Mucosa of descending colon (tissue), 3 donors: Measurements from ENCODE around the gene NPR3. TPM values are rescaled to one million over a fixed set of nuclear protein-coding genes. Genes with fewer than 3 reads are reported as not detected.

Experiments
- ATAC-seq: fragments of 200-7000 bp; cut with Tn5 transposase; one replicate; pipeline ENCODE4 v1.9.1; 2020; ENCODE audit warnings: mild to moderate bottlenecking, moderate library complexity
- DNase-seq, 3 donors: peaks; one replicate each; pipeline ENCODE4 v3.0.0-alpha.2; 2020
- H3K36me3 ChIP-seq: fragments of 200-600 bp; one replicate; pipeline ENCODE4 v1.8.0; 2021; ENCODE audit warnings: low read depth, mild to moderate bottlenecking
- H3K4me1 ChIP-seq: fragments of 200-600 bp; one replicate; pipeline ENCODE4 v1.8.0; 2021; ENCODE audit warnings: low read depth, mild to moderate bottlenecking
- H3K4me3 ChIP-seq: fragments of 200-600 bp; one replicate; pipeline ENCODE4 v1.8.0; 2021; ENCODE audit warnings: mild to moderate bottlenecking
- H3K9me3 ChIP-seq: fragments of 200-600 bp; one replicate; pipeline ENCODE4 v1.8.0; 2021; ENCODE audit warnings: mild to moderate bottlenecking
- intact Hi-C, 2 donors: fragments of 100-400 bp; cut with DNase I in 1 of 2; cut with micrococcal nuclease in 1 of 2; formaldehyde crosslinking; loops; one replicate each; pipeline versions ENCODE4 v1.11.0 to v1.11.1; 2022; cut with DNase I, micrococcal nuclease
- total RNA-seq, 3 donors: library from RNA; stranded (reverse); fragmentation: NEBNext Ultra II Directional in 2 of 3; extraction: Animal tissue kit (Norgen Biotek cat#: 25700) in 2 of 3; gene quantifications; one replicate each; pipeline versions ENCODE4 v1.2.1 to v1.2.4, GENCODE V29; 2021 to 2023
- TF ChIP-seq, protein P1 (sequence below): fragments of 200-600 bp; IDR thresholded peaks from one replicate; pipeline ENCODE4 v1.8.0; 2022; ENCODE audit warnings: antibody characterized with exemption, mild to moderate bottlenecking
- donor health status: DM: no; HTN: no; CAD: no; lungs with moderate emphysema.
- donor health status: DM: no; HTN: no; CAD: no.
- donor health status: DM: no; HTN: yes; CAD: no.

NPR3 gene
- total RNA-seq, 3 donors from 2014 or later = 1.4 to 24.0 (median 2.8) TPM

- DNase-seq = no peak
- H3K4me1 ChIP-seq = no peaks in the 10 kb centered on the region
- H3K4me3 ChIP-seq = no peak overlapping the region
- TF ChIP-seq, protein P1, sequence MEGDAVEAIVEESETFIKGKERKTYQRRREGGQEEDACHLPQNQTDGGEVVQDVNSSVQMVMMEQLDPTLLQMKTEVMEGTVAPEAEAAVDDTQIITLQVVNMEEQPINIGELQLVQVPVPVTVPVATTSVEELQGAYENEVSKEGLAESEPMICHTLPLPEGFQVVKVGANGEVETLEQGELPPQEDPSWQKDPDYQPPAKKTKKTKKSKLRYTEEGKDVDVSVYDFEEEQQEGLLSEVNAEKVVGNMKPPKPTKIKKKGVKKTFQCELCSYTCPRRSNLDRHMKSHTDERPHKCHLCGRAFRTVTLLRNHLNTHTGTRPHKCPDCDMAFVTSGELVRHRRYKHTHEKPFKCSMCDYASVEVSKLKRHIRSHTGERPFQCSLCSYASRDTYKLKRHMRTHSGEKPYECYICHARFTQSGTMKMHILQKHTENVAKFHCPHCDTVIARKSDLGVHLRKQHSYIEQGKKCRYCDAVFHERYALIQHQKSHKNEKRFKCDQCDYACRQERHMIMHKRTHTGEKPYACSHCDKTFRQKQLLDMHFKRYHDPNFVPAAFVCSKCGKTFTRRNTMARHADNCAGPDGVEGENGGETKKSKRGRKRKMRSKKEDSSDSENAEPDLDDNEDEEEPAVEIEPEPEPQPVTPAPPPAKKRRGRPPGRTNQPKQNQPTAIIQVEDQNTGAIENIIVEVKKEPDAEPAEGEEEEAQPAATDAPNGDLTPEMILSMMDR = no peak
- no peaks in the 10 kb centered on the region for H3K9me3 ChIP-seq
- no peaks in the 10 kb centered on the region for H3K36me3 ChIP-seq
- intact Hi-C loops = no loop called here
- ATAC-seq = no peak
Measured at GRCh38 chr5:32831624-32832023, 120.5 kb downstream of the NPR3 start.

- Histone ChIP-seq H3K4me3 (no peak overlapping the region), H3K36me3 (no peaks in the 10 kb centered on the region), H3K9me3 (no peaks in the 10 kb centered on the region), H3K4me1 (no peaks in the 10 kb centered on the region)
- intact Hi-C loops = no loop called here
- DNase-seq (no peak), ATAC-seq (no peak)
- TF ChIP-seq, protein P1 = no peak
Measured at GRCh38 chr5:32833127-32833526, 122.0 kb downstream of the NPR3 start.

GRCh38 chr5:32833663-32834062 is 122.5 kb downstream of the NPR3 start:
- no peaks in the 10 kb centered on the region for H3K36me3 ChIP-seq
- TF ChIP-seq, protein P1 = no peak
- H3K9me3 ChIP-seq = no peaks in the 10 kb centered on the region
- no peak for DNase-seq
- intact Hi-C loops = no loop called here
- ATAC-seq = no peak
- H3K4me3 ChIP-seq = no peak overlapping the region
- no peaks in the 10 kb centered on the region for H3K4me1 ChIP-seq

- Histone ChIP-seq H3K4me1 (no peaks in the 10 kb centered on the region), H3K36me3 (no peaks in the 10 kb centered on the region), H3K4me3 (no peak overlapping the region), H3K9me3 (no peaks in the 10 kb centered on the region)
- TF ChIP-seq, protein P1 = no peak
- ATAC-seq (no peak), DNase-seq (no peak)
- intact Hi-C loops = no loop called here
Measured at GRCh38 chr5:32834251-32834650, 123.1 kb downstream of the NPR3 start.

DNA sequence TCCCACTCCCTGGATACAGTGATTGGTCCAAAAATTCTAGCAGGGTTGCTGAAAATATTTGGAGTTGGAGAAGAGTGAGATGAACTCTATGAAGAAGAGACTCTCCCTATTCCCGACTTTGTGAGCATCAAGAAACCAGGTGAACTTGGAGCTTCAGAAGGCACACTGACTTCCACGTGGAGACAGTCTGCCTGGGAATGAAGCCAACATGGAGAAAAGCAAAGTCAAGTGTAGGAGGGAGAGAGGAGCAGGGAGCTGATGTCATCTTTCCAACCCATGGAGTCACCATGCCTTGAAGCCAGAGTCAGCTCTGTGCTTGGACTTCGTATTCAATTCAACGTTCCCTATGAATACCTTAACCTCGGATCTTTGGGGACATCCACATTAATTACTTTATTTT is 125.1 kb downstream of the NPR3 start:
- TF ChIP-seq, protein P1 = no peak
- intact Hi-C loops = no loop called here

DNA sequence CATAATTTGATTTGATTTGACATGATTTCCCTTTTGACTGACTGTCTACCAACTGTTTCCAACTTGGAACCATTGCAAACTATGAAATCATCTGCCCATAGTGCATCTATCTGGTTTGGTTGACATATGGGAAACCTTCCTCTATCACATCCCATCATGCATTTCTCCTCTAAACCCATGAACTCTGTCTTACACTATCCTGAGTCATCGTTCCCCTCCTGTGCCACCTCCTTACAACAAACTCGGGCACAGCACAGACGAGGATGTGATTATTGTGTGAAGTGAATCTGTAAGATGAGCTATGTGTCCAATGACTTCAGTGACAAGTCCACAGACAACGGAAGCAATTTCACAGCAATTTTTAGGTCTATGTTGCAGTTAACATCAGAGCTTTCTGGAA is 126.1 kb downstream of the NPR3 start:
- H3K36me3 ChIP-seq = no peaks in the 10 kb centered on the region
- no peaks in the 10 kb centered on the region for H3K9me3 ChIP-seq
- no peak overlapping the region for H3K4me3 ChIP-seq
- no peaks in the 10 kb centered on the region for H3K4me1 ChIP-seq
- intact Hi-C loops = no loop called here
- TF ChIP-seq, protein P1 = no peak
- ATAC-seq = no peak
- DNase-seq = no peak

More for the DNA sequence above, 125.1 kb downstream of the NPR3 start:
- no peak overlapping the region for H3K4me3 ChIP-seq
- H3K36me3 ChIP-seq = no peaks in the 10 kb centered on the region
- DNase-seq (no peak), ATAC-seq (no peak)
- no peaks in the 10 kb centered on the region for H3K9me3 ChIP-seq
- no peaks in the 10 kb centered on the region for H3K4me1 ChIP-seq
